Kidney (tissue), 14 donors: ENCODE measurements around the gene MED10. TPM values are rescaled to one million over a fixed set of nuclear protein-coding genes. Genes with fewer than 3 reads are reported as not detected.

Experiments
- DNase-seq, 5 donors: peaks; one replicate each; pipeline ENCODE4 v3.0.0-alpha.2; 2013 to 2020
- FAIRE-seq: peaks from 2 replicates; lab custom pipeline; 2012; peaks lifted over from hg19 to GRCh38; lab: Jason Lieb, UNC
- H3K27ac ChIP-seq, 2 donors: one replicate each; pipeline ENCODE4 v1.7.0; 2013; ENCODE audit warnings: low read depth in 2 of 2, low read length in 2 of 2, inconsistent platforms in 1 of 2
- H3K27me3 ChIP-seq: one replicate; pipeline ENCODE4 v1.7.1; 2013; ENCODE audit warnings: low read length, inconsistent platforms; ENCODE audit not compliant: control insufficient read depth, insufficient read depth
- H3K36me3 ChIP-seq, 3 donors: one replicate each; pipeline versions ENCODE4 v1.7.0 to v1.7.1; 2013; ENCODE audit warnings: low read length in 3 of 3, control low read depth in 1 of 3, inconsistent platforms in 1 of 3; ENCODE audit not compliant: insufficient read depth in 3 of 3, control insufficient read depth in 2 of 3
- H3K4me1 ChIP-seq, 3 donors: one replicate each; pipeline versions ENCODE4 v1.7.0 to v1.7.1; 2013; ENCODE audit warnings: low read length in 3 of 3, inconsistent platforms in 1 of 3, low read depth in 1 of 3; ENCODE audit not compliant: control insufficient read depth in 2 of 3, insufficient read depth in 2 of 3
- H3K4me3 ChIP-seq, 3 donors: one replicate each; pipeline versions ENCODE4 v1.7.0 to v1.8.1; 2013; ENCODE audit warnings: low read length in 3 of 3, control low read depth in 1 of 3, inconsistent platforms in 1 of 3
- H3K9ac ChIP-seq, 3 donors: one replicate each; pipeline versions ENCODE4 v1.7.0 to v1.7.1; 2013; ENCODE audit warnings: low read length in 3 of 3, control low read depth in 1 of 3, inconsistent platforms in 1 of 3
- H3K9me3 ChIP-seq, 3 donors: one replicate each; pipeline versions ENCODE4 v1.7.0 to v1.7.1; 2013; ENCODE audit warnings: low read length in 3 of 3, control low read depth in 1 of 3, inconsistent platforms in 1 of 3; ENCODE audit not compliant: control insufficient read depth in 2 of 3, insufficient read depth in 1 of 3
- intact Hi-C: fragments of 100-400 bp; cut with DNase I; formaldehyde crosslinking; loops from one replicate; pipeline ENCODE4 v1.11.1; 2022
- polyA plus RNA-seq: library from polyadenylated mRNA; stranded (reverse); fragments of 350-450 nt; fragmentation: Illumina TruSeq; extraction: RNeasy Lipid Tissue Mini Kit (QIAGEN cat#74804); gene quantifications from one replicate; pipeline ENCODE4 v1.2.3, GENCODE V29; 2014; ENCODE audit warnings: low read depth, low replicate concordance; ENCODE audit not compliant: insufficient read depth
- total RNA-seq: library from RNA; stranded (reverse); fragmentation: NEBNext Ultra II Directional; extraction: Animal tissue kit (Norgen Biotek cat#: 25700); gene quantifications from one replicate; pipeline ENCODE4 v1.2.1, GENCODE V29; 2021
- TF ChIP-seq, protein P1 (sequence below): IDR thresholded peaks from 3 replicates; pipeline ENCODE4 v1.5.1; 2012; ENCODE audit warnings: mild to moderate bottlenecking, moderate library complexity, borderline replicate concordance; ENCODE audit not compliant: insufficient read depth; ENCODE audit errors: extremely low read depth
- donor health status: control.
- donor health status: control.
- donor health status: control.
- donor health status: control.
- donor health status: control.
- donor health status: DM: yes; HTN: yes; CAD: no.
- donor health status: Normal renal cell carcinoma (clear cell type).

MED10 gene
- total and polyA plus RNA-seq, 2 donors from 2014 or later, result 25.9 to 32.3 TPM

DNA sequence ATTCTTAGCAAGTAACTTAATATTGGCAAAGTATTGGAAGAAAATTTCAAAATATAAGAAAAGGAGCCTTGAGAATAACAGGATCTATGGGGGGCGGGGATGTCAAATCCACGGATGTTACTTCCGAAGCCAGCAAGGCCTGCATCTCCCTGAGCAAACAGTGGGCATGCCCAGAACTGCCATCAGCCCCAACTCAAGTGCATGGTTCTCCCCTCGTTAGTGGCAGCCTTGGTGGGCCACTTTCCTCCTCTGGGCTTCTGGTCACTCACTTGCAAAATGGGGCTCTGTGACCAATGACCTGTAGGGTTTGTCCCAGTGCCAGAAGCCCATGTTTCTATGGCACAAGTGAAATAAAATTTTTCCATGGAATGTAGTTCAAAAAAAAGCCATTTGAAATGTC is 27.2 kb upstream of the MED10 start:
- Histone ChIP-seq H3K9ac (no peak overlapping the region), H3K27me3 (no peaks in the 10 kb centered on the region), H3K9me3 (no peaks in the 10 kb centered on the region), H3K36me3 (no peaks in the 10 kb centered on the region), H3K27ac (no peak overlapping the region), H3K4me3 (no peak overlapping the region), H3K4me1 (no peaks in the 10 kb centered on the region)
- intact Hi-C loops, result no loop called here
- TF ChIP-seq, protein P1, sequence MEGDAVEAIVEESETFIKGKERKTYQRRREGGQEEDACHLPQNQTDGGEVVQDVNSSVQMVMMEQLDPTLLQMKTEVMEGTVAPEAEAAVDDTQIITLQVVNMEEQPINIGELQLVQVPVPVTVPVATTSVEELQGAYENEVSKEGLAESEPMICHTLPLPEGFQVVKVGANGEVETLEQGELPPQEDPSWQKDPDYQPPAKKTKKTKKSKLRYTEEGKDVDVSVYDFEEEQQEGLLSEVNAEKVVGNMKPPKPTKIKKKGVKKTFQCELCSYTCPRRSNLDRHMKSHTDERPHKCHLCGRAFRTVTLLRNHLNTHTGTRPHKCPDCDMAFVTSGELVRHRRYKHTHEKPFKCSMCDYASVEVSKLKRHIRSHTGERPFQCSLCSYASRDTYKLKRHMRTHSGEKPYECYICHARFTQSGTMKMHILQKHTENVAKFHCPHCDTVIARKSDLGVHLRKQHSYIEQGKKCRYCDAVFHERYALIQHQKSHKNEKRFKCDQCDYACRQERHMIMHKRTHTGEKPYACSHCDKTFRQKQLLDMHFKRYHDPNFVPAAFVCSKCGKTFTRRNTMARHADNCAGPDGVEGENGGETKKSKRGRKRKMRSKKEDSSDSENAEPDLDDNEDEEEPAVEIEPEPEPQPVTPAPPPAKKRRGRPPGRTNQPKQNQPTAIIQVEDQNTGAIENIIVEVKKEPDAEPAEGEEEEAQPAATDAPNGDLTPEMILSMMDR, result no peak
- FAIRE-seq (no peak), DNase-seq (no peak)

DNA sequence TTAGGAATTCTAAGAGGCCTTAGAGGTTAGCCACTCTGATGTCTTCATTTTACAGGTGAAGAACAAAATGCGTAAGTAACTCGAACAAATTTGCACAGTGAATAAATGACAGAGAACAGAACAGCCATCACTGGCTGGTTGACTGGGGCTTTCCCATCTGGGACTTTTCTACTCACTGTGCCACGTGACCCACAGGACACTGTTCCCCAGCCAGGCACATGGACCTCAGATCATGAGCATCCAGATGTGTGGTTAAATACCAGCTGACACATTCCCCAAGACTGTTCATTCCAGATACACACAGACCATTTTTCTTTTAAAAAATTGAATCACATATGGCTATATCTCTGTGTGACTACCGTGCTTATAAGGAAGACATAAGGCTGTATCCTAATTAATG is 25.8 kb upstream of the MED10 start:
- intact Hi-C loops, result no loop called here
- no peak for FAIRE-seq
- no peak overlapping the region for H3K9ac ChIP-seq

DNA sequence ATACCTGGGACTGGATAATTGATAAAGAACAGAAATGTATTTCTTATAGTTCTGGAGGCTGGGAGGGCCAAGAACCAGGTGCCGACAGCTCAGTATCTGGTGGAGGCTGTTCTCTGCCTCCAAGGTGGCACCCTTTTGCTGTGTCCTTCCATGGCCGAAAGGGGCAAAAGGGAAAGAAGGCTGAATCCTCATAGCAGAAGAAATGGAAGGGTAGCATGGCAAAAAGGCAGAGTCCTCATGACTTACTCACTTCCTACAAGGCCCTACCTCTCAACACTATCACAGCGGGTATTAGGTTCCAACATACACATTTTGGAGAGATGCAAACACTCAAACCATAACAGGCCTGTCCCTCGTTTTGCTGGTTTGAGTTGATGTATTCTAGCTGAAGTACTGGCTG is 25.1 kb upstream of the MED10 start:
- TF ChIP-seq, protein P1, result no peak
- H3K4me3 ChIP-seq, result no peak overlapping the region
- no peak overlapping the region for H3K9ac ChIP-seq
- H3K9me3 ChIP-seq, result no peaks in the 10 kb centered on the region
- H3K4me1 ChIP-seq, result no peaks in the 10 kb centered on the region
- FAIRE-seq, result no peak
- no peaks in the 10 kb centered on the region for H3K36me3 ChIP-seq
- H3K27ac ChIP-seq, result no peak overlapping the region
- intact Hi-C loops, result no loop called here
- H3K27me3 ChIP-seq, result no peaks in the 10 kb centered on the region
- DNase-seq, result no peak

More for the DNA sequence above, 25.8 kb upstream of the MED10 start:
- no peaks in the 10 kb centered on the region for H3K9me3 ChIP-seq
- no peaks in the 10 kb centered on the region for H3K27me3 ChIP-seq
- no peak overlapping the region for H3K4me3 ChIP-seq
- H3K4me1 ChIP-seq, result no peaks in the 10 kb centered on the region
- TF ChIP-seq, protein P1, result no peak
- DNase-seq, result no peak
- H3K27ac ChIP-seq, result no peak overlapping the region
- H3K36me3 ChIP-seq, result no peaks in the 10 kb centered on the region

DNA sequence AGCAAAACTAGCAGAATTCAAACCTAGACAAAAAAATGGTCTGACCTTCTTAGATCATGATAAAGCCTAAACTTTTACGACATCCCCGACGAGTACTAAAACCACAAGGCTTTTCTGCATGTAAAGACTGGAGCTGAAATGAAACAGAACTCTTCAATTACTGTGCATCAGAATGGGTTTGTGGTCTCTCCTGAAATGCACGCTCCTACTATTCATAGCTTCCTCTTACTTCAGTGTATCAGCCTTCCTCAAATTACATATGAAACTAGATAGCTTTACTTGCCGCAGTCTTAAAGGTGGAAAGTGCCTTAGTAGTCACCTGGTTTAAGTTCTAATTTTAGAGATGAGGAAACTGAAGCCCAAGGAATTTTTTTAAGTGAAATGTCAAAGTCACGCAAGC is 24.6 kb upstream of the MED10 start:
- Histone ChIP-seq H3K4me1 (no peaks in the 10 kb centered on the region), H3K4me3 (no peak overlapping the region), H3K9ac (no peak overlapping the region), H3K9me3 (no peaks in the 10 kb centered on the region), H3K27me3 (no peaks in the 10 kb centered on the region), H3K27ac (no peak overlapping the region), H3K36me3 (no peaks in the 10 kb centered on the region)
- TF ChIP-seq, protein P1, result no peak
- intact Hi-C loops, result no loop called here
- DNase-seq, result no peak
- no peak for FAIRE-seq
